Glomerular visceral epithelial cell (primary cell): ENCODE measurements around the gene MACF1.

Experiments
- DNase-seq: peaks from one replicate; pipeline ENCODE4 v3.0.0-alpha.2; 2016; ENCODE audit errors: extremely low spot score

Gene MACF1

GRCh38 chr1:39213511-39214002 lies 9.1 kb downstream of the MACF1 start:
- no peak for DNase-seq

- DNase-seq = no peak
These were observed 9.7 kb downstream of the MACF1 start for GRCh38 chr1:39214021-39214713.

- DNase-seq = no peak
These were observed 10.2 kb downstream of the MACF1 start for GRCh38 chr1:39214714-39214997.

- no peak for DNase-seq
These were observed 10.7 kb downstream of the MACF1 start for GRCh38 chr1:39214998-39215873.

- no peak for DNase-seq
These were observed 12.3 kb downstream of the MACF1 start for GRCh38 chr1:39216771-39217170.

- no peak for DNase-seq
These were observed 16.7 kb downstream of the MACF1 start for GRCh38 chr1:39220891-39221870.

GRCh38 chr1:39224295-39224829 lies 19.9 kb downstream of the MACF1 start:
- DNase-seq = no peak

GRCh38 chr1:39226836-39227235 lies 22.3 kb downstream of the MACF1 start:
- no peak for DNase-seq

- no peak for DNase-seq
These were observed 23.8 kb downstream of the MACF1 start for GRCh38 chr1:39228252-39228651.

GRCh38 chr1:39229504-39229903 lies 25.0 kb downstream of the MACF1 start:
- no peak for DNase-seq

GRCh38 chr1:39230261-39231190 lies 26.0 kb downstream of the MACF1 start:
- peak; percentile 53 for DNase-seq

GRCh38 chr1:39236971-39237370 lies 32.5 kb downstream of the MACF1 start:
- no peak for DNase-seq

GRCh38 chr1:39238476-39238875 lies 34.0 kb downstream of the MACF1 start:
- DNase-seq = peak; percentile 26

GRCh38 chr1:39239968-39240367 lies 35.5 kb downstream of the MACF1 start:
- no peak for DNase-seq

- DNase-seq = no peak
These were observed 38.8 kb downstream of the MACF1 start for GRCh38 chr1:39243302-39243701.

- no peak for DNase-seq
These were observed 46.2 kb downstream of the MACF1 start for GRCh38 chr1:39250460-39251240.

- DNase-seq = no peak
These were observed 50.7 kb downstream of the MACF1 start for GRCh38 chr1:39255222-39255621.

GRCh38 chr1:39258146-39258924 lies 53.8 kb downstream of the MACF1 start:
- peak; percentile 77 for DNase-seq

- no peak for DNase-seq
These were observed 54.4 kb downstream of the MACF1 start for GRCh38 chr1:39258925-39259244.
